ENCODE measurements around the gene PPM1J.

The PPM1J gene

GRCh38 chr1:112720800-112721199 is 5.7 kb upstream of the PPM1J start:
- no peak for TF ChIP-seq CTCF (IDR thresholded peaks at IDR 0.05; ENCODE audit: low read depth, low read length)
- in situ Hi-C loops (cut with HindIII; ENCODE audit: low sequenced_read_pairs) = no loop called here
- no peak for DNase-seq (ENCODE audit: low read depth, low spot score)
- no peak overlapping the region for H3K4me3 ChIP-seq (ENCODE audit: low read depth, low read length)

DNA sequence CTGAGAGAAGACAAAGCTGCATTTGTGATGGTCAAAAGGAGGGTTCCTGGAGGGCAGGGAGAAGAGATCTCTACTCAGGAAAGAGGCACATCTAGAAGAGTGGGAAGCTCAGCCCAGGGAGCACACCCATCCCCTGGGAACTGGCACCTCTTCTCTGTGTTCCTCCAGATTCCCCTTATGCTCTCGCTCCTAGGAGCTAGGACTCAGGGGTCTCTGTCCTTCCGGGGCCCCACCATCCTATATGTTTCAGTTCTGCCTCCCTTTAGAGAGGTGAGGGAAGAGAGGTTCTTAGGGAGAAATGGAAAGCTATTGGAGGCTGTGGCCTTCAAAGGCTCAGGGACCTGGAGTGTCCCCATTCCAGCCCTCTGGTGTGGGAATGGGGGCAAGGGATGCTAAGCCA is 4.6 kb upstream of the PPM1J start:
- no peak for DNase-seq (ENCODE audit: low read depth, low spot score)
- TF ChIP-seq CTCF (IDR thresholded peaks at IDR 0.05; ENCODE audit: low read depth, low read length) = no peak
- in situ Hi-C loops (cut with HindIII; ENCODE audit: low sequenced_read_pairs) = loop anchor here (5.0 kb wide), 1 partner anchor 78 kb away; no protein-coding TSS in a partner anchor
- H3K4me3 ChIP-seq (ENCODE audit: low read depth, low read length) = no peak overlapping the region

- in situ Hi-C loops (cut with HindIII; ENCODE audit: low sequenced_read_pairs) = loop anchor here (5.0 kb wide), 1 partner anchor 78 kb away; no protein-coding TSS in a partner anchor
- no peak overlapping the region for H3K4me3 ChIP-seq (ENCODE audit: low read depth, low read length)
- TF ChIP-seq CTCF (IDR thresholded peaks at IDR 0.05; ENCODE audit: low read depth, low read length) = peak; percentile 93
Observed at GRCh38 chr1:112718691-112719418, 3.7 kb upstream of the PPM1J start.

GRCh38 chr1:112717263-112717873 is 2.2 kb upstream of the PPM1J start:
- DNase-seq (ENCODE audit: low read depth, low spot score) = no peak
- no peak overlapping the region for H3K4me3 ChIP-seq (ENCODE audit: low read depth, low read length)
- TF ChIP-seq CTCF (IDR thresholded peaks at IDR 0.05; ENCODE audit: low read depth, low read length) = no peak
- in situ Hi-C loops (cut with HindIII; ENCODE audit: low sequenced_read_pairs) = loop anchor here (5.0 kb wide), 1 partner anchor 80 kb away; no protein-coding TSS in a partner anchor

More at GRCh38 chr1:112718691-112719418, 3.7 kb upstream of the PPM1J start:
- DNase-seq (ENCODE audit: low read depth, low spot score) = peak; percentile 34

DNA sequence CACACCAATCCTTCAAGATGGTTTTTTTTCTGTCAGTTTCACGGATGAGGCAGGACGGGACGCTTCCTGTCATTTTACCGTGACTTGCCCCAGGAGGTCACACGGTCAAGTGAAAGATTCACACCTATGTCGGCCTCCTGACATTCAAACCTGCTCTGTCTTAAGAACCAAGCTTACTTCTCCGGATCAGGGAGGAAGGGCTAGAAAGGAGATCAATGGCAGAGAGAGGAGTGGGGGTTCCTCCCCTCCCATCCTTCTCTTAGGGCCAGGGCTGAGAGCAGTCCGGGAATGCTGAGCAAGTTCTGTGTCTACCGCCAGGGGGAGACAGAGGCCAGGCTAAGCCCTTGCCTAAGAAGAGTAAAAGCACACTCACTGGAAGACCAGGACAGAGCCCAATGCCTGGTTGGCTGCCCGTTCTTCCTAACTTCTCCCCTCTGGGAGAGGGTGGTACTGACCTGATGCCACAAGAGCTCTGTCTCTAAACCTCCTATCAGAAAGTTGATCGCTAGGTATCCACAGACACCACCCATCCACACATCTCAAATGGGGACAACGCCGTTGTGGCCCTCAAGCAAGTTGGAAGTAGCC is 1.1 kb upstream of the PPM1J start:
- in situ Hi-C loops (cut with HindIII; ENCODE audit: low sequenced_read_pairs) = loop anchor here (5.0 kb wide), 1 partner anchor 81 kb away; no protein-coding TSS in a partner anchor
- peak; percentile 95 for TF ChIP-seq CTCF (IDR thresholded peaks at IDR 0.05; ENCODE audit: low read depth, low read length)
- peak; percentile 90 for DNase-seq (ENCODE audit: low read depth, low spot score)
- H3K4me3 ChIP-seq (ENCODE audit: low read depth, low read length) = peak overlapping the region; percentile 63

DNA sequence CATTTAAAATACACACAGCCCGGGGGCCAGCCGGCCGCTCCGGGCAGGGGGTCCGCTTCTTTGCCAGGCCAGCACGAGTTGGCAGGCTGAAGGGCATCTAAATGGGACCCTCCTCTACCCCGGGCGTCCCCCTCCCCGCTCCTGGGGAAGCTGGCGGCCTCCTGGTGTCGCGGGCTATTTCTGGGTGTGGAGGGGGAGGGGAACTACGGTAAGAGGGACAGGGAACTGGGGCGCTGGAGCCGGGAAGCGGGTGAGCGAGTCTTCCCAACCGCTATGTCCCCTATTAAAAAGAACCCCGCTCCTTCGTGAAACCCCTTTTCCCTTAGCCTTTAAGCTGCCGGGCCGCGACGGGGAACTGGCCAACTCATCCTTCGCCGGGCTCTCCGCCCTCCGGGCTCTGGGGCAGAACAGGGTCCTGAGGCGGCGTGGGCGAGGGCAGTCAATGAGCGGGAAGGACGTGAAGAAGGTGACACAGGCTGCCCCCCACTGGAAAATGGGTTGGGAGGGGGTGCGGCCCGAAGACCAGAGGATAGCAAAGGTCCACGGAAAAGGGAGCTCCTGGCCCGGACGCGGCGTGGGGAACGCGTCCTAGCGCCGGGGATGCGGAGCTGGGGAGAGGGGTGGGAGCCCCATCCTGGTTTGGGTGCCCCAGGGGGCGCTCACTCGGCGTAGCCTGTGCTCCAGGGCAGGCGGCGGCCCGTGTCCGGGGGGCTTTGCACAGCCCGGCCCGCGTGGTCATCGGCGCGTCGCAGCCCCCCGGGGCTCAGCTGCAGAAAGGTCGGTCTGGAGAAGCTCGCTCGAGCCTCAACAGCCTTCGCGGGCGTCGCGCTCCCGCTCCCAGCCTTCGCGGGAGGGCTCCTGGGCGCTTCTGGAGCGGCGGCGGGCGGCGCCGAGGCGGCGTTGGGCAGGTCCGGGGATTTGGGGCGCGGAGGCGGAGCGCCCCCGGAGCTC is 544 bp downstream of the PPM1J start:
- TF ChIP-seq CTCF (IDR thresholded peaks at IDR 0.05; ENCODE audit: low read depth, low read length) = no peak
- in situ Hi-C loops (cut with HindIII; ENCODE audit: low sequenced_read_pairs) = loop anchor here (5.0 kb wide), 1 partner anchor 83 kb away; no protein-coding TSS in a partner anchor
- no peak for DNase-seq (ENCODE audit: low read depth, low spot score)
- peak overlapping the region; percentile 63 for H3K4me3 ChIP-seq (ENCODE audit: low read depth, low read length)
